Mucosa of descending colon (tissue), 3 donors: ENCODE data around the gene CDHR4. TPM values are rescaled to one million over a fixed set of nuclear protein-coding genes. Genes with fewer than 3 reads are reported as not detected.
A peak's percentile ranks its signal among the peaks of the same experiment; 100 is the strongest.
"Not testable (repeated sequence)": the region's sequence is repeated elsewhere in the genome, so short reads cannot be mapped to it uniquely, and the experiment has no call there.

Source experiments
- ATAC-seq: fragments of 200-7000 bp; cut with Tn5 transposase; one replicate; pipeline ENCODE4 v1.9.1; 2020; ENCODE audit warnings: mild to moderate bottlenecking, moderate library complexity
- DNase-seq, 3 donors: peaks; one replicate each; pipeline ENCODE4 v3.0.0-alpha.2; 2020
- H3K36me3 ChIP-seq: fragments of 200-600 bp; one replicate; pipeline ENCODE4 v1.8.0; 2021; ENCODE audit warnings: low read depth, mild to moderate bottlenecking
- H3K4me1 ChIP-seq: fragments of 200-600 bp; one replicate; pipeline ENCODE4 v1.8.0; 2021; ENCODE audit warnings: low read depth, mild to moderate bottlenecking
- H3K4me3 ChIP-seq: fragments of 200-600 bp; one replicate; pipeline ENCODE4 v1.8.0; 2021; ENCODE audit warnings: mild to moderate bottlenecking
- H3K9me3 ChIP-seq: fragments of 200-600 bp; one replicate; pipeline ENCODE4 v1.8.0; 2021; ENCODE audit warnings: mild to moderate bottlenecking
- CTCF ChIP-seq: fragments of 200-600 bp; IDR thresholded peaks from one replicate; pipeline ENCODE4 v1.8.0; 2022; ENCODE audit warnings: antibody characterized with exemption, mild to moderate bottlenecking
- intact Hi-C, 2 donors: fragments of 100-400 bp; cut with DNase I in 1 of 2; cut with micrococcal nuclease in 1 of 2; formaldehyde crosslinking; loops; one replicate each; pipeline versions ENCODE4 v1.11.0 to v1.11.1; 2022; cut with DNase I, micrococcal nuclease
- total RNA-seq, 3 donors: library from RNA; stranded (reverse); fragmentation: NEBNext Ultra II Directional in 2 of 3; extraction: Animal tissue kit (Norgen Biotek cat#: 25700) in 2 of 3; gene quantifications; one replicate each; pipeline versions ENCODE4 v1.2.1 to v1.2.4, GENCODE V29; 2021 to 2023
- donor health status: DM: no; HTN: no; CAD: no; lungs with moderate emphysema.
- donor health status: DM: no; HTN: no; CAD: no.
- donor health status: DM: no; HTN: yes; CAD: no.

The CDHR4 gene
- total RNA-seq, 3 donors from 2014 or later: 0.38 TPM; not detected in 2

DNA sequence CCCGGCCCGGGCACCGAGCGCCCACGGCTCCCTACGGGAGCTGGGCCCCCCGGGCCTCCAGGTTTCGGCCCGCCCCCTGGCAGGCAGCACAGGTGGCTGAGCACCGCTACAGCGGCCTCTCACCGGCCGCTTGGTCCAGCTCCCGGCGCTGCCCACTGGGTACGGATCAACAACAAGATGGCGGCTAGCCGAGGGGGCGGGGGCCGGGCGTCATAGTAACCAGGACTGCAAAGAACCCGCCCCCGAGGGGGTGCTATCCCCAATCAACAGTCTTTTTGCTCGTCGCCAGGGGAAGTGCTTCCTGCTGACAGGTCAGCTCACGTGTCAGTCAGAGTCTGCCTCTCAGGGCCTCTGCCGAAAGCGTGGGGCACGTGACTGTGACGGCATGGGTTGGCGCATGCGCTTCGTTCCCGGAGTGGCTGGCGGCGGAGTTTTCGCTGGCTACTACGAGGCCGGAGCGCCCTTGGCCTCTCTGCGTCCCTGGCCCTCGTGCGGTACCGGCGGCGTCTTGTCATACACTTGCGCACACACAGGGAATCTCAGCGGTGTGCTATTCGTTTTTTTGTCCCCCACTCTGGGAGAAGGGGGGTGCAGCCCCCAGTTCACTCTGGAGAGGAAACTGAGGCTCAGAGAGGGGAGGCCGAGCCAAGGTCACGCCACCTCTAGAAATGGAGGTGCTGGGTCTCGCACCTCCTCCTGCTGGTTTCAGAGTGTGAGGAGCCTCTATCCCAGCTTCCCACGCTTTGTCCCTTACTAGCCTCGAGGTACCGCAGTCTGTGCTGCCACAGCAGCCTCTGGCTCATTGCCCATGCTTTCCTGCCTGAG lies 13.1 kb downstream of the CDHR4 start, which contains the start of gene IP6K1:
Gene IP6K1, minus strand, starts transcription at position 186 of the 825 bp plus-strand sequence. CDS start 38,502 bp downstream, outside the sequence.
- intact Hi-C loops: no loop called here
- no peak for TF ChIP-seq CTCF
- peak; percentile 99 for ATAC-seq

DNA sequence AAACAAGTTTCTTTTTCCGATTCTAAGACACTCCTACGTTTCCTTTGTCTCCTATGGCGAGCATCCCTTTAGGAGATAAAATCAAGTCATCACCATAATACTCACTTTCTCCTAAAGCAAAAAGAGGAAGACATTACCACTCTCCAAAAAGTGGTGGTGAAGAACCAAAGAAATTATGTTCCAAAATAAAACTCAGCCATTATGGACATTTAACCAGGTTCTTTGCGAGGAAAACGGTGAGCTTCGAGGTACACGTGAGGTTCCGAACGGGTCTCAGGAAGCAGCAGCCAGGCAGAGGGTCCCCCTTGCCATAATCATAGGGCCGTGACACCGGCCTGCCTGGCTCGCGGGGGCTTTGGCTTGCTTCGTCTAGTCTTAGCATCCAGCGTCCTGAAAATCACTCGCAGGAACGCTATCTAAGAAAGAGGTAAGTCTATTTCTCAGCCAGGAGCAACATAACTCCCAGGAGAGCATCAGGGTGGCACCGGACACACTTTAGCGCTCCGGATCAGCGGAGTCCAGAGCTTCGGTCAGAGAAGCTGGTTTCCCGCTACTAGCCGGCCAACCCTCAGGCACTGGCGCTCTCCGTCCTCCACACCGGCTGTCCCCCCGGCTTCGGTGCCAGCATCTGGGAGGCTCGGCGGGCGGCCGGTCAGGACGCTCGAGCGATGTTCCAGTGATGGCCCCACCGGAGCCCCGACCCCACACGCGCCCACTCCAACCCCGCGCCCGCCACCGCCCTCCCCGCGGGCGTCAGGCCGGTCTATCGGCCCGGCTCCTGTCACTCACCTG lies 13.9 kb downstream of the CDHR4 start:
- peak; percentile 66 for ATAC-seq
- intact Hi-C loops: no loop called here
- Histone ChIP-seq H3K4me3 (peak overlapping the region; percentile 99), H3K9me3 (no peaks in the 10 kb centered on the region), H3K4me1 (peaks cover 37% of the 10 kb centered on the region), H3K36me3 (peaks cover 3% of the 10 kb centered on the region)
- TF ChIP-seq CTCF: no peak
- peak in 1 of 3 donors; percentile 30 for DNase-seq

More for the DNA sequence above, 13.1 kb downstream of the CDHR4 start, which contains the start of gene IP6K1:
- peak; percentile 100 for DNase-seq
- no peaks in the 10 kb centered on the region for H3K9me3 ChIP-seq
- peaks cover 3% of the 10 kb centered on the region for H3K36me3 ChIP-seq
- H3K4me3 ChIP-seq: peak within 1 kb of the TSS; percentile 99
- H3K4me1 ChIP-seq: peaks cover 32% of the 10 kb centered on the region

DNA sequence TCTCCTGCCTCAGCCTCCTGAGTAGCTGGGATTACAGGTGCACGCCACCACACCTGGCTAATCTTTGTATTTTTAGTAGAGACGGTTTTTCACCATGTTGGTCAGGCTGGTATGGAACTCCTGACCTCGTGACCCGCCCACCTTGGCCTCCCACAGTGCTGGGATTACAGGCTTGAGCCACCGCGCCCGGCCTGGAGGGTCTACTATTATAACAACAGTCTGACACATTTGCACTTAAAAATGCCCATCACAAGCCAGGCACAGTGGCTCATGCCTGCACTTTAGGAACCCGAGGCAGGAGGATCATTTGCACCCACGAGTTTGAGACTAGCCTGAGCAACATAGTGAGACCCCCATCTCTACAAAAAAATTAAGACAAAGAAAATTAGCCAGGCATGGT lies 17.4 kb downstream of the CDHR4 start:
- H3K4me3 ChIP-seq, DNase-seq, H3K36me3 ChIP-seq, intact Hi-C loops, ATAC-seq, H3K9me3 ChIP-seq: not testable (repeated sequence)
- H3K4me1 ChIP-seq: peaks cover 40% of the 10 kb centered on the region

GRCh38 chr3:49781415-49782199 lies 18.1 kb downstream of the CDHR4 start:
- peaks cover 35% of the 10 kb centered on the region for H3K4me1 ChIP-seq
- no peak overlapping the region for H3K4me3 ChIP-seq
- no peak for TF ChIP-seq CTCF
- DNase-seq: no peak
- H3K9me3 ChIP-seq: no peaks in the 10 kb centered on the region
- peaks cover 7% of the 10 kb centered on the region for H3K36me3 ChIP-seq
- no peak for ATAC-seq
- intact Hi-C loops: no loop called here

GRCh38 chr3:49780975-49781365 lies 18.7 kb downstream of the CDHR4 start:
- intact Hi-C loops, H3K9me3 ChIP-seq, H3K4me3 ChIP-seq, H3K36me3 ChIP-seq, DNase-seq, ATAC-seq: not testable (repeated sequence)
- peaks cover 33% of the 10 kb centered on the region for H3K4me1 ChIP-seq
